ENCODE results near the gene USP49. TPM values are rescaled to one million over a fixed set of nuclear protein-coding genes. Genes with fewer than 3 reads are reported as not detected.

USP49 gene
- total and polyA plus RNA-seq, 10 of the 15 experiments (the other 5 are each of a cell fraction or from before 2014, with no cell fraction given) = 1.0 to 7.7 (median 4.3) TPM

DNA sequence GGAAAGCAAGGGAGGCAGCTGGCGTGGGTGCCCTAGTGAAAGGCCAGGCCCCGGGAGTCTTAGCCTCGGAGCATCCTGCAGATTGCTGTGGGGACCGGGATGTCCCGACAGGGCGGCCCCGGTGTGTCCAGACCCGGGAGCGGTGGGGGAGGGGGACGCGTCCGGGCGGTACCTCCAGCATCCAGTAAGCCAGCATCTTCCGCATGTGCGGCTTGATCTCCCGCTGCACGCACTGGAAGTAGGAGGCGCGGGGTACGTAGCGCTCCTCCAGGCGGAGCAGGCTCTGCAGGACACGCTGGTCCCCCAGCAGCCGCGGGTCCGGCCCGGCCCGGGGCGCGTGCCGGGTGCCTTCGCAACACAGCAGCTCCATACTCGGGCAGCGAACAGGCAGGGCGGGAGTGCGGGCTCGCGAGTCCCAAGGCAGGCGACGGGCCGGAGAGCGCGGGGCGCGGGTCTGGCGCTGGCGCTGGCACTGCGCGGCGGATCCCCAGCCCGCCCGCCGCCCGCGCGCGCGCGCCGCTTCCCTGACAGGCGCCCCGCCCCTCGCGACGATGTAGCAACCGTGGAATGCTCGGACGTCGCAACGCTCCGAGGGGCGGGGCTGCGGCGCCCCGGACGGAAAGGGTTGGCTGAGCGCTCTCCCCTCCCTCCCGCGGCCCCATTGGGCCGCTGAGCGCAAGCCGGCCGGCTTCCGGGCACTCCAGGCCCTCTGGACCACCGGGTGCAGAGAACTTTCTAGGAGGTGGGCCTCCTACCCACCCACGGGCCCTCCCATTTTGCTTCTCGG is 46.3 kb upstream of the USP49 start, which contains the start of gene CCND3 (continued):
- TF ChIP-seq POLR2AphosphoS5 (IDR thresholded peaks at IDR 0.05; ENCODE audit: low read length) = peak; percentile 52; the same call in 1 of the 2 replicates
- peak; percentile 63; the same call in 1 of the 2 replicates for TF ChIP-seq NFYB (IDR thresholded peaks at IDR 0.05; ENCODE audit: insufficient read depth, low read depth, low read length)
- TF ChIP-seq YY1 (IDR thresholded peaks at IDR 0.05; ENCODE audit: low read depth, low read length) = peak; percentile 28; the same call in 1 of the 2 replicates
- no peak for TF ChIP-seq ZNF217 (IDR thresholded peaks at IDR 0.05)
- TF ChIP-seq LARP7 (IDR thresholded peaks at IDR 0.05) = peak; percentile 87
- TF ChIP-seq, protein P1, sequence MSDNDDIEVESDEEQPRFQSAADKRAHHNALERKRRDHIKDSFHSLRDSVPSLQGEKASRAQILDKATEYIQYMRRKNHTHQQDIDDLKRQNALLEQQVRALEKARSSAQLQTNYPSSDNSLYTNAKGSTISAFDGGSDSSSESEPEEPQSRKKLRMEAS (IDR thresholded peaks at IDR 0.05; ENCODE audit: low read depth, low read length) = no peak; the same call in 1 of the 2 replicates
- TF ChIP-seq, protein P2, sequence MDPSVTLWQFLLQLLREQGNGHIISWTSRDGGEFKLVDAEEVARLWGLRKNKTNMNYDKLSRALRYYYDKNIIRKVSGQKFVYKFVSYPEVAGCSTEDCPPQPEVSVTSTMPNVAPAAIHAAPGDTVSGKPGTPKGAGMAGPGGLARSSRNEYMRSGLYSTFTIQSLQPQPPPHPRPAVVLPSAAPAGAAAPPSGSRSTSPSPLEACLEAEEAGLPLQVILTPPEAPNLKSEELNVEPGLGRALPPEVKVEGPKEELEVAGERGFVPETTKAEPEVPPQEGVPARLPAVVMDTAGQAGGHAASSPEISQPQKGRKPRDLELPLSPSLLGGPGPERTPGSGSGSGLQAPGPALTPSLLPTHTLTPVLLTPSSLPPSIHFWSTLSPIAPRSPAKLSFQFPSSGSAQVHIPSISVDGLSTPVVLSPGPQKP (IDR thresholded peaks at IDR 0.05; ENCODE audit: low read depth, low read length) = no peak
- TF ChIP-seq, protein P3, sequence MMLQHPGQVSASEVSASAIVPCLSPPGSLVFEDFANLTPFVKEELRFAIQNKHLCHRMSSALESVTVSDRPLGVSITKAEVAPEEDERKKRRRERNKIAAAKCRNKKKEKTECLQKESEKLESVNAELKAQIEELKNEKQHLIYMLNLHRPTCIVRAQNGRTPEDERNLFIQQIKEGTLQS (IDR thresholded peaks at IDR 0.05; ENCODE audit: borderline replicate concordance, extremely low read depth, low read depth, low read length) = no peak
- TF ChIP-seq, protein P4, sequence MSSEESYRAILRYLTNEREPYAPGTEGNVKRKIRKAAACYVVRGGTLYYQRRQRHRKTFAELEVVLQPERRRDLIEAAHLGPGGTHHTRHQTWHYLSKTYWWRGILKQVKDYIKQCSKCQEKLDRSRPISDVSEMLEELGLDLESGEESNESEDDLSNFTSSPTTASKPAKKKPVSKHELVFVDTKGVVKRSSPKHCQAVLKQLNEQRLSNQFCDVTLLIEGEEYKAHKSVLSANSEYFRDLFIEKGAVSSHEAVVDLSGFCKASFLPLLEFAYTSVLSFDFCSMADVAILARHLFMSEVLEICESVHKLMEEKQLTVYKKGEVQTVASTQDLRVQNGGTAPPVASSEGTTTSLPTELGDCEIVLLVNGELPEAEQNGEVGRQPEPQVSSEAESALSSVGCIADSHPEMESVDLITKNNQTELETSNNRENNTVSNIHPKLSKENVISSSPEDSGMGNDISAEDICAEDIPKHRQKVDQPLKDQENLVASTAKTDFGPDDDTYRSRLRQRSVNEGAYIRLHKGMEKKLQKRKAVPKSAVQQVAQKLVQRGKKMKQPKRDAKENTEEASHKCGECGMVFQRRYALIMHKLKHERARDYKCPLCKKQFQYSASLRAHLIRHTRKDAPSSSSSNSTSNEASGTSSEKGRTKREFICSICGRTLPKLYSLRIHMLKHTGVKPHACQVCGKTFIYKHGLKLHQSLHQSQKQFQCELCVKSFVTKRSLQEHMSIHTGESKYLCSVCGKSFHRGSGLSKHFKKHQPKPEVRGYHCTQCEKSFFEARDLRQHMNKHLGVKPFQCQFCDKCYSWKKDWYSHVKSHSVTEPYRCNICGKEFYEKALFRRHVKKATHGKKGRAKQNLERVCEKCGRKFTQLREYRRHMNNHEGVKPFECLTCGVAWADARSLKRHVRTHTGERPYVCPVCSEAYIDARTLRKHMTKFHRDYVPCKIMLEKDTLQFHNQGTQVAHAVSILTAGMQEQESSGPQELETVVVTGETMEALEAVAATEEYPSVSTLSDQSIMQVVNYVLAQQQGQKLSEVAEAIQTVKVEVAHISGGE (CRISPR knock-in tag; IDR thresholded peaks at IDR 0.05) = no peak
- no peak for TF ChIP-seq HDAC2 (IDR thresholded peaks at IDR 0.05)
- TF ChIP-seq TAF1 (IDR thresholded peaks at IDR 0.05; ENCODE audit: borderline replicate concordance, low read depth, low read length) = no peak
- TF ChIP-seq, protein P5, sequence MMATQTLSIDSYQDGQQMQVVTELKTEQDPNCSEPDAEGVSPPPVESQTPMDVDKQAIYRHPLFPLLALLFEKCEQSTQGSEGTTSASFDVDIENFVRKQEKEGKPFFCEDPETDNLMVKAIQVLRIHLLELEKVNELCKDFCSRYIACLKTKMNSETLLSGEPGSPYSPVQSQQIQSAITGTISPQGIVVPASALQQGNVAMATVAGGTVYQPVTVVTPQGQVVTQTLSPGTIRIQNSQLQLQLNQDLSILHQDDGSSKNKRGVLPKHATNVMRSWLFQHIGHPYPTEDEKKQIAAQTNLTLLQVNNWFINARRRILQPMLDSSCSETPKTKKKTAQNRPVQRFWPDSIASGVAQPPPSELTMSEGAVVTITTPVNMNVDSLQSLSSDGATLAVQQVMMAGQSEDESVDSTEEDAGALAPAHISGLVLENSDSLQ (IDR thresholded peaks at IDR 0.05) = peak; percentile 3; the same call in 1 of the 2 replicates
- TF ChIP-seq CHD2 (IDR thresholded peaks at IDR 0.05; ENCODE audit: borderline replicate concordance, low read depth, low read length) = no peak
- no peak for TF ChIP-seq PML (IDR thresholded peaks at IDR 0.05; ENCODE audit: low read length)
- 0 out of 2 replicates have a peak, but pooled peaks have one; percentile 10 for TF ChIP-seq NRF1 (conservative IDR thresholded peaks at IDR 0.05; ENCODE audit: low read depth, low read length)
- TF ChIP-seq, protein P6, sequence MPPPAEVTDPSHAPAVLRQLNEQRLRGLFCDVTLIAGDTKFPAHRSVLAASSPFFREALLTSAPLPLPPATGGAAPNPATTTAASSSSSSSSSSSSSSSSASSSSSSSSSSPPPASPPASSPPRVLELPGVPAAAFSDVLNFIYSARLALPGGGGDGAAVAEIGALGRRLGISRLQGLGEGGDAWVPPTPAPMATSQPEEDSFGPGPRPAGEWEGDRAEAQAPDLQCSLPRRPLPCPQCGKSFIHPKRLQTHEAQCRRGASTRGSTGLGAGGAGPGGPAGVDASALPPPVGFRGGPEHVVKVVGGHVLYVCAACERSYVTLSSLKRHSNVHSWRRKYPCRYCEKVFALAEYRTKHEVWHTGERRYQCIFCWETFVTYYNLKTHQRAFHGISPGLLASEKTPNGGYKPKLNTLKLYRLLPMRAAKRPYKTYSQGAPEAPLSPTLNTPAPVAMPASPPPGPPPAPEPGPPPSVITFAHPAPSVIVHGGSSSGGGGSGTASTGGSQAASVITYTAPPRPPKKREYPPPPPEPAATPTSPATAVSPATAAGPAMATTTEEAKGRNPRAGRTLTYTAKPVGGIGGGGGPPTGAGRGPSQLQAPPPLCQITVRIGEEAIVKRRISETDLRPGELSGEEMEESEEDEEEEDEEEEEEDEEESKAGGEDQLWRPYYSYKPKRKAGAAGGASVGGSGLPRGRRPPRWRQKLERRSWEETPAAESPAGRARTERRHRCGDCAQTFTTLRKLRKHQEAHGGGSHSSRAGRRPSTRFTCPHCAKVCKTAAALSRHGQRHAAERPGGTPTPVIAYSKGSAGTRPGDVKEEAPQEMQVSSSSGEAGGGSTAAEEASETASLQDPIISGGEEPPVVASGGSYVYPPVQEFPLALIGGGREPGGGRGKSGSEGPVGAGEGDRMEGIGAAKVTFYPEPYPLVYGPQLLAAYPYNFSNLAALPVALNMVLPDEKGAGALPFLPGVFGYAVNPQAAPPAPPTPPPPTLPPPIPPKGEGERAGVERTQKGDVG (CRISPR knock-in tag; IDR thresholded peaks at IDR 0.05) = no peak
- peak in 1 of 2 experiments; percentile 65; a peak in 1 of 4 replicates for TF ChIP-seq BHLHE40 (IDR thresholded peaks at IDR 0.05; ENCODE audit: borderline replicate concordance in 1 of 2, low read depth in 2 of 2, low read length in 1 of 2)
- peak; percentile 27; the same call in 1 of the 2 replicates for TF ChIP-seq POLR2A (IDR thresholded peaks at IDR 0.05; ENCODE audit: low read depth, low read length)
- TF ChIP-seq NFXL1 (IDR thresholded peaks at IDR 0.05; ENCODE audit: borderline replicate concordance) = no peak
- no peak for TF ChIP-seq EZH2 (IDR thresholded peaks at IDR 0.05; ENCODE audit: borderline replicate concordance, control insufficient read depth, low read depth, low read length)

Measured in GM12878 (cell line).